ENCODE data around the gene ARCN1.

Gene ARCN1

DNA sequence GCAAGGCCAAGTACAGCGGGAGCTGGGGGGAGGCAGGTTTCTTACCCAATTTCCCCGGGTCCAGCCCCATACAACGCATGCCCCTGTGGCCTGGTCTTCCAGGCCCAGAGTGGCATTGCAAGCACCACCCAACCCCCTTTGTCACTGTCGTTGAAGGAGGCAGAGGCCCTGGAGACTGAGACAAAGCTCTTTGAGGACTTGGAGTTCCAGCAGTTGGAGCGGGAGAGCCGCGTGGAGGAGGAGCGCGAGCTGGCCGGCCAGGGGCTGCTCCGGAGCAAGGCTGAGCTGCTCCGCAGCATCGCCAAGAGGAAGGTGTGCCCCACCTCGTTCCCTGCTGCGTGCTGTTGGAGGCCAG lies 63.0 kb downstream of the ARCN1 start:
- no peak for TF ChIP-seq CTCF (conservative IDR thresholded peaks at IDR 0.05; ENCODE audit: low read length)
- no peak overlapping the region for H3K4me3 ChIP-seq (ENCODE audit: low read length)
- no peak for DNase-seq (ENCODE audit: low read depth)

DNA sequence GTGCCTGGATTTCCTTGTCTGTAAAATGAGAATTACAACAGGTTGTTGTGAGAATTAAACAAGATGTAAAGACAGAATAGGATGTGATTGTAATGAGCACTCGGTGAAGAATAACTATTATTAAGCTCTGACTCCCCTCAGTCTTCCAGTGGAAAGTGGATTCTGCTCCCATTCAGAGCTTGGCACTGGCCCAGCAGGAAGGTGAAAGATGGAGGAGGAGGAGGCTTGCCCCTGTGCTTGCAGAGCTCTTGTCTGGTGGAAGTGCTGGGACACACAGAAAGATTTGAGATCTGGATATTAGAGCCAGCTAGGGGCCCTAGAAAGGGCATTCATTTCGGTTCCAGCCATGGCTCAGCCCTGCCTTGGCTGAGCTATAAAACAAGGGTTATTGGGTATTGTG lies 63.4 kb downstream of the ARCN1 start:
- TF ChIP-seq CTCF (conservative IDR thresholded peaks at IDR 0.05; ENCODE audit: low read length), result no peak
- DNase-seq (ENCODE audit: low read depth), result no peak
- no peak overlapping the region for H3K4me3 ChIP-seq (ENCODE audit: low read length)

GRCh38 chr11:118636569-118637290 lies 64.5 kb downstream of the ARCN1 start:
- no peak for TF ChIP-seq CTCF (conservative IDR thresholded peaks at IDR 0.05; ENCODE audit: low read length)
- no peak overlapping the region for H3K4me3 ChIP-seq (ENCODE audit: low read length)
- no peak for DNase-seq (ENCODE audit: low read depth)

GRCh38 chr11:118638726-118639125 lies 66.5 kb downstream of the ARCN1 start:
- no peak for DNase-seq (ENCODE audit: low read depth)
- TF ChIP-seq CTCF (conservative IDR thresholded peaks at IDR 0.05; ENCODE audit: low read length), result no peak
- no peak overlapping the region for H3K4me3 ChIP-seq (ENCODE audit: low read length)

GRCh38 chr11:118639899-118640298 lies 67.7 kb downstream of the ARCN1 start:
- no peak for DNase-seq (ENCODE audit: low read depth)
- TF ChIP-seq CTCF (conservative IDR thresholded peaks at IDR 0.05; ENCODE audit: low read length), result no peak
- no peak overlapping the region for H3K4me3 ChIP-seq (ENCODE audit: low read length)

GRCh38 chr11:118640332-118641154 lies 68.3 kb downstream of the ARCN1 start:
- no peak overlapping the region for H3K4me3 ChIP-seq (ENCODE audit: low read length)
- no peak for DNase-seq (ENCODE audit: low read depth)
- no peak; the same call in 1 of the 2 replicates for TF ChIP-seq CTCF (conservative IDR thresholded peaks at IDR 0.05; ENCODE audit: low read length)

Measured in AG10803 (cell line).